NCI-H1694 (cell line): ENCODE data around the gene FAM181A.

Experiments
- DNase-seq: peaks from one replicate; lab custom pipeline; 2025; lab: John Stamatoyannopoulos, UW

The FAM181A gene

GRCh38 chr14:93978735-93979134 lies 51.6 kb downstream of the FAM181A start:
- no peak for DNase-seq
